ENCODE results near the gene PEX13. TPM values are rescaled to one million over a fixed set of nuclear protein-coding genes. Genes with fewer than 3 reads are reported as not detected.
"Not testable (repeated sequence)": the region's sequence is repeated elsewhere in the genome, so short reads cannot be mapped to it uniquely, and the experiment has no call there.

PEX13 gene
- polyA plus RNA-seq, 1 donor, result 28.4 TPM

- Histone ChIP-seq H3K9me3 (ENCODE audit: control insufficient read depth, low read depth, low read length) (no peaks in the 10 kb centered on the region), H3K27me3 (ENCODE audit: control insufficient read depth, insufficient read depth, low read length) (no peaks in the 10 kb centered on the region), H3K4me3 (ENCODE audit: low read length) (no peak overlapping the region), H3K4me1 (ENCODE audit: control insufficient read depth, insufficient read depth, low read length) (no peaks in the 10 kb centered on the region), H3K36me3 (ENCODE audit: control insufficient read depth, insufficient read depth, low read length) (peaks cover 4% of the 10 kb centered on the region), H3K27ac (ENCODE audit: low read length) (no peak overlapping the region)
- 96% methylated on average over 3 of the region's 3 CpGs for WGBS (ENCODE audit: insufficient coverage, low lambda C conversion rate)
- DNase-seq, result no peak
Observed at GRCh38 chr2:61005736-61006135, 11.8 kb upstream of the PEX13 start.

GRCh38 chr2:61006486-61007105 is 10.9 kb upstream of the PEX13 start:
- Histone ChIP-seq H3K27ac (ENCODE audit: low read length) (no peak overlapping the region), H3K4me3 (ENCODE audit: low read length) (no peak overlapping the region), H3K27me3 (ENCODE audit: control insufficient read depth, insufficient read depth, low read length) (no peaks in the 10 kb centered on the region)

GRCh38 chr2:61009355-61009754 is 8.2 kb upstream of the PEX13 start:
- Histone ChIP-seq H3K9me3 (ENCODE audit: control insufficient read depth, low read depth, low read length) (no peaks in the 10 kb centered on the region), H3K4me3 (ENCODE audit: low read length) (no peak overlapping the region), H3K4me1 (ENCODE audit: control insufficient read depth, insufficient read depth, low read length) (peaks cover 5% of the 10 kb centered on the region), H3K36me3 (ENCODE audit: control insufficient read depth, insufficient read depth, low read length) (peaks cover 4% of the 10 kb centered on the region), H3K27me3 (ENCODE audit: control insufficient read depth, insufficient read depth, low read length) (no peaks in the 10 kb centered on the region), H3K27ac (ENCODE audit: low read length) (no peak overlapping the region)
- no peak for DNase-seq

More at GRCh38 chr2:61006486-61007105, 10.9 kb upstream of the PEX13 start:
- H3K4me1 ChIP-seq (ENCODE audit: control insufficient read depth, insufficient read depth, low read length), result no peaks in the 10 kb centered on the region
- peaks cover 4% of the 10 kb centered on the region for H3K36me3 ChIP-seq (ENCODE audit: control insufficient read depth, insufficient read depth, low read length)
- DNase-seq, result no peak
- no peaks in the 10 kb centered on the region for H3K9me3 ChIP-seq (ENCODE audit: control insufficient read depth, low read depth, low read length)

GRCh38 chr2:61011678-61012077 is 5.8 kb upstream of the PEX13 start:
- Histone ChIP-seq H3K36me3 (ENCODE audit: control insufficient read depth, insufficient read depth, low read length) (peaks cover 4% of the 10 kb centered on the region), H3K4me3 (ENCODE audit: low read length) (no peak overlapping the region), H3K9me3 (ENCODE audit: control insufficient read depth, low read depth, low read length) (no peaks in the 10 kb centered on the region), H3K27me3 (ENCODE audit: control insufficient read depth, insufficient read depth, low read length) (no peaks in the 10 kb centered on the region), H3K4me1 (ENCODE audit: control insufficient read depth, insufficient read depth, low read length) (peaks cover 5% of the 10 kb centered on the region), H3K27ac (ENCODE audit: low read length) (no peak overlapping the region)
- DNase-seq, result no peak
- WGBS (ENCODE audit: insufficient coverage, low lambda C conversion rate), result no CpG with 5 or more reads among the region's 1 CpG

DNA sequence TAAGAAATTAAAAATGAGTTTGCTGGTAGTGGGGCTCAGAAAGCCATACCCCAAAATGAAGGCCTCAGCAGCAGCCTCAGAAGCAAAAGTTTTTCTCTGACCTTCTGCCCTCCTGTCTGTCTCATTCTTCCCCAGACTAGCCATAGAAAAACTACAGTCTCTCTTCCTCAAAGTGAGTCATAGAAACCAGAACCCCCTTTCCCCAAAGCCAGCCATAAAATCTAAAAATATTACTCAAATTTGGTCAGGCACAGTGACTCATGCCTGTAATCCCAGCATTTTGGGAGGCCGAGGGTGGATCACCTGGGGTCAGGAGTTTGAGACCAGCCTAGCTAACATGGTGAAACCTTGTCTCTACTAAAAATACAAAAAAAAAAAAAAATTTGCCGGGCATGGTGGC is 5.2 kb upstream of the PEX13 start:
- no CpG with 5 or more reads among the region's 2 CpGs for WGBS (ENCODE audit: insufficient coverage, low lambda C conversion rate)
- not testable (repeated sequence) for H3K4me1 ChIP-seq (ENCODE audit: control insufficient read depth, insufficient read depth, low read length); H3K36me3 ChIP-seq (ENCODE audit: control insufficient read depth, insufficient read depth, low read length); H3K9me3 ChIP-seq (ENCODE audit: control insufficient read depth, low read depth, low read length); DNase-seq; H3K4me3 ChIP-seq (ENCODE audit: low read length); H3K27me3 ChIP-seq (ENCODE audit: control insufficient read depth, insufficient read depth, low read length); H3K27ac ChIP-seq (ENCODE audit: low read length)

DNA sequence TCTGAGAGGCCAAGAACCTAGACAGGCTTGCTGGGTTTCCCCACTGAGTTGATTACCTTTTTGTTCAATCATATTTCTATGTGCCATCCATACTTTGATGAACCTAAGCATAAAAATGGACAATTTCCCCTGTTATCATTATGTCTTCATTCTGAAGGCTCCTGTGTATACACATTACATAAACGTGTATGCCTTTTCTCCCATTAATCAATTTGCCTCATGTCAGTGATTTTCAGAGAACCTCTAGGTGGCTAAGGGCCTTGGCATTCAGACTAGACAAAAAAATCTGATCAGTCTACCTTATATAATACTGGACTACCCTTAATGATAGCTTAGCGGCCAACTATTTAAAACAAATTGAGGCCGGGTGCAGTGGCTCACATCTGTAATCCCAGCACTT is 4.1 kb upstream of the PEX13 start:
- Histone ChIP-seq H3K4me1 (ENCODE audit: control insufficient read depth, insufficient read depth, low read length) (peaks cover 5% of the 10 kb centered on the region), H3K36me3 (ENCODE audit: control insufficient read depth, insufficient read depth, low read length) (peaks cover 2% of the 10 kb centered on the region), H3K27ac (ENCODE audit: low read length) (no peak overlapping the region), H3K4me3 (ENCODE audit: low read length) (no peak overlapping the region), H3K27me3 (ENCODE audit: control insufficient read depth, insufficient read depth, low read length) (no peaks in the 10 kb centered on the region), H3K9me3 (ENCODE audit: control insufficient read depth, low read depth, low read length) (no peaks in the 10 kb centered on the region)
- no CpG with 5 or more reads among the region's 3 CpGs for WGBS (ENCODE audit: insufficient coverage, low lambda C conversion rate)
- DNase-seq, result no peak

DNA sequence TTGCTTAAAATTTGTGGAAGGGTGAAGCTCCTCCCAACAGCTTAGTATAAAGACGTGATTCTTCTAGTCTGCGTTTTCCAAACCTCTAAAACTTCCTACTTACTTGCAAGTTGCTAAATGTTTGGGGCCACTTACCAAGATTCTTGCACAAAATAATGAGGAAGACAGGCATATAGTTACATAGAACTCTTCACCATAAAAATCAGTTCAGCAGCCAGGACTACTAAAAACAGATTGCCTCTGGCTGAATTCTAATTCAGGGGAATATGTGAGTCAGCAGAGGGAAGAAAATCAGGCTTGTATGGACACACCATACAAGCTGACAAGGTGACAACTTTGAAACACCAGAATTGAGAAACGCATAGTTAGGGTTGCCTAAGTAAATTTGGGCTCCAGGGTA is 2.8 kb upstream of the PEX13 start:
- peaks cover 8% of the 10 kb centered on the region for H3K4me1 ChIP-seq (ENCODE audit: control insufficient read depth, insufficient read depth, low read length)
- no peak for DNase-seq
- WGBS (ENCODE audit: insufficient coverage, low lambda C conversion rate), result 92% methylated on average over 2 of the region's 3 CpGs
- H3K27ac ChIP-seq (ENCODE audit: low read length), result no peak overlapping the region
- no peaks in the 10 kb centered on the region for H3K27me3 ChIP-seq (ENCODE audit: control insufficient read depth, insufficient read depth, low read length)
- no peaks in the 10 kb centered on the region for H3K9me3 ChIP-seq (ENCODE audit: control insufficient read depth, low read depth, low read length)
- H3K4me3 ChIP-seq (ENCODE audit: low read length), result no peak overlapping the region
- peaks cover 2% of the 10 kb centered on the region for H3K36me3 ChIP-seq (ENCODE audit: control insufficient read depth, insufficient read depth, low read length)

DNA sequence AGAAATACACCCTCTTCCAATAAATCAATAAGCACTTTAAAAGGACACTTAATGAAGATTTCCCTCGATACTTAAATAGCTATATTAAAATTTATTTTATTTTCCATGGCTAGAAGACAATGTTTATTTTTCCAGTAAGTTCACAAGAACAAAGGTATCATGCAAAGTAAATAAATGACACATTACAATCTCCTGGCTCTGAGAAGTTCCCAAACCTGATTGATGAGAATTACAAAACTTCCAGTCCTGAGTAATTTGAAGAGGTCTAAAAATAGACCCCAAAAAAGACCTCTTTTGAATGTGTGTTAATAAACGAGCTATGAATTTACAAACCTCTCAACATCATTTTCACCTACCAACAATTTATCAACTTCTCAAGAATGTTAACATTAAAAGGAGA is 1.5 kb upstream of the PEX13 start:
- Histone ChIP-seq H3K9me3 (ENCODE audit: control insufficient read depth, low read depth, low read length) (no peaks in the 10 kb centered on the region), H3K27ac (ENCODE audit: low read length) (peak overlapping the region; percentile 95), H3K4me1 (ENCODE audit: control insufficient read depth, insufficient read depth, low read length) (peaks cover 9% of the 10 kb centered on the region), H3K36me3 (ENCODE audit: control insufficient read depth, insufficient read depth, low read length) (peaks cover 1% of the 10 kb centered on the region), H3K4me3 (ENCODE audit: low read length) (peak overlapping the region; percentile 82), H3K27me3 (ENCODE audit: control insufficient read depth, insufficient read depth, low read length) (no peaks in the 10 kb centered on the region)
- DNase-seq, result peak; percentile 12 to 56
- WGBS (ENCODE audit: insufficient coverage, low lambda C conversion rate), result 0% methylated on average over 1 of the region's 2 CpGs

GRCh38 chr2:61016392-61017002 is 1.0 kb upstream of the PEX13 start:
- Histone ChIP-seq H3K36me3 (ENCODE audit: control insufficient read depth, insufficient read depth, low read length) (peaks cover 6% of the 10 kb centered on the region), H3K4me1 (ENCODE audit: control insufficient read depth, insufficient read depth, low read length) (peaks cover 9% of the 10 kb centered on the region), H3K4me3 (ENCODE audit: low read length) (peak overlapping the region; percentile 82), H3K27me3 (ENCODE audit: control insufficient read depth, insufficient read depth, low read length) (no peaks in the 10 kb centered on the region), H3K27ac (ENCODE audit: low read length) (peak overlapping the region; percentile 95), H3K9me3 (ENCODE audit: control insufficient read depth, low read depth, low read length) (no peaks in the 10 kb centered on the region)
- 5% methylated on average over 7 of the region's 16 CpGs for WGBS (ENCODE audit: insufficient coverage, low lambda C conversion rate)
- DNase-seq, result no peak

DNA sequence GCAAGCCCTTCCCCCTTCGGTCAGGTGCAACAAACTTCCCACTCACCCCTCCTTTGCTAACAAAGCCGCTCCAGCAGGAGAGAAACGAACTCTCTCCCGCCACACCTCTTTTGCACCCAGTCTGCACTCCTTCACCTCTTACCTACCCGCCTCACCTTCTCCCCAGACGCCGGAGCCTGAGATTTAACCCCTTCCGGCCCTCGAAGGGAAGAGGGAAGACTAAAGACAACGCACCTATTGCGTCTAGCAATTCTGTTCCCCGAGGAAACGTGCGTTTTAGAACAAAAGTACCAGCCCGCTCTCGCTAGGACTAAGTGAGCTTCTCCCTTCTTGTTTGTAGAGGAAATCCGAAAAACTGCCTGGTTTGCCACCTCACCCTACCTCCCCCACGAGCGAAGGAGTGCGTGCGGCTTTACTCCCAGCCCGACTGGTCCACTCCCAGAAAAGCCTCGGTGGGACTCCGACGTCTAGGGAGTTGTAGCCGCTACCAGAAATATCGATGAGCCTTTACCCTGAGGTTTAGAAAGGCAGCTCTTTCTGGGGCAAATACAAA is 441 bp upstream of the PEX13 start:
- Histone ChIP-seq H3K9me3 (ENCODE audit: control insufficient read depth, low read depth, low read length) (no peaks in the 10 kb centered on the region), H3K36me3 (ENCODE audit: control insufficient read depth, insufficient read depth, low read length) (peaks cover 10% of the 10 kb centered on the region), H3K27me3 (ENCODE audit: control insufficient read depth, insufficient read depth, low read length) (no peaks in the 10 kb centered on the region), H3K4me3 (ENCODE audit: low read length) (peak overlapping the region; percentile 82), H3K4me1 (ENCODE audit: control insufficient read depth, insufficient read depth, low read length) (peaks cover 9% of the 10 kb centered on the region), H3K27ac (ENCODE audit: low read length) (peak overlapping the region; percentile 95)
- peak; percentile 82 to 97 for DNase-seq
- WGBS (ENCODE audit: insufficient coverage, low lambda C conversion rate), result 0% methylated on average over 2 of the region's 27 CpGs

GRCh38 chr2:61018318-61018755 is 817 bp downstream of the PEX13 start:
- H3K4me1 ChIP-seq (ENCODE audit: control insufficient read depth, insufficient read depth, low read length), result peaks cover 4% of the 10 kb centered on the region
- peaks cover 12% of the 10 kb centered on the region for H3K36me3 ChIP-seq (ENCODE audit: control insufficient read depth, insufficient read depth, low read length)
- 0% methylated on average over 2 of the region's 7 CpGs for WGBS (ENCODE audit: insufficient coverage, low lambda C conversion rate)
- no peak for DNase-seq
- H3K27ac ChIP-seq (ENCODE audit: low read length), result peak overlapping the region; percentile 95
- H3K27me3 ChIP-seq (ENCODE audit: control insufficient read depth, insufficient read depth, low read length), result no peaks in the 10 kb centered on the region
- H3K4me3 ChIP-seq (ENCODE audit: low read length), result peak overlapping the region; percentile 82
- no peaks in the 10 kb centered on the region for H3K9me3 ChIP-seq (ENCODE audit: control insufficient read depth, low read depth, low read length)

Data from large intestine (tissue), 3 donors.